Mesothelial cell of epicardium (in vitro differentiated cells): ENCODE measurements around the gene RGS16. TPM values are rescaled to one million over a fixed set of nuclear protein-coding genes. Genes with fewer than 3 reads are reported as not detected.

ENCODE experiments used
- DNase-seq, 2 experiments: peaks; one replicate each; pipeline ENCODE4 v3.0.0; 2021; ENCODE audit warnings: low spot score in 2 of 2; ENCODE audit not compliant: unreplicated experiment in 2 of 2
- H3K27ac Mint-ChIP-seq: 2 replicates; pipeline ENCODE4 v1.8.0; 2021; ENCODE audit warnings: mixed read lengths
- H3K27me3 Mint-ChIP-seq: 2 replicates; pipeline ENCODE4 v1.8.0; 2021; ENCODE audit warnings: low read depth, mixed read lengths
- H3K36me3 Mint-ChIP-seq: 2 replicates; pipeline ENCODE4 v1.8.0; 2021; ENCODE audit warnings: mixed read lengths
- H3K4me1 Mint-ChIP-seq: 2 replicates; pipeline ENCODE4 v1.8.0; 2021; ENCODE audit warnings: mixed read lengths
- H3K4me3 Mint-ChIP-seq: 2 replicates; pipeline ENCODE4 v1.8.0; 2021; ENCODE audit warnings: mild to moderate bottlenecking, moderate library complexity, mixed read lengths
- H3K9me3 Mint-ChIP-seq: 2 replicates; pipeline ENCODE4 v1.8.0; 2021; ENCODE audit warnings: mixed read lengths
- total RNA-seq: library from RNA; stranded (reverse); gene quantifications from 3 replicates; pipeline ENCODE4 v1.2.1, GENCODE V29; 2021
- TF ChIP-seq, protein P1 (sequence below): fragments of 200-600 bp; sonication (generic); IDR thresholded peaks from one replicate; pipeline ENCODE4 v1.5.0; 2021; ENCODE audit warnings: antibody characterized with exemption; ENCODE audit not compliant: unreplicated experiment

The RGS16 gene
- total RNA-seq, 1 donor from 2014 or later = 0.74 TPM

GRCh38 chr1:182611326-182611725 is 7.1 kb upstream of the RGS16 start:
- Mint-ChIP-seq H3K4me3 (no peak overlapping the region), H3K4me1 (peaks cover 31% of the 10 kb centered on the region), H3K36me3 (no peaks in the 10 kb centered on the region), H3K27ac (no peak overlapping the region), H3K9me3 (no peaks in the 10 kb centered on the region), H3K27me3 (peaks cover 21% of the 10 kb centered on the region)
- TF ChIP-seq, protein P1, sequence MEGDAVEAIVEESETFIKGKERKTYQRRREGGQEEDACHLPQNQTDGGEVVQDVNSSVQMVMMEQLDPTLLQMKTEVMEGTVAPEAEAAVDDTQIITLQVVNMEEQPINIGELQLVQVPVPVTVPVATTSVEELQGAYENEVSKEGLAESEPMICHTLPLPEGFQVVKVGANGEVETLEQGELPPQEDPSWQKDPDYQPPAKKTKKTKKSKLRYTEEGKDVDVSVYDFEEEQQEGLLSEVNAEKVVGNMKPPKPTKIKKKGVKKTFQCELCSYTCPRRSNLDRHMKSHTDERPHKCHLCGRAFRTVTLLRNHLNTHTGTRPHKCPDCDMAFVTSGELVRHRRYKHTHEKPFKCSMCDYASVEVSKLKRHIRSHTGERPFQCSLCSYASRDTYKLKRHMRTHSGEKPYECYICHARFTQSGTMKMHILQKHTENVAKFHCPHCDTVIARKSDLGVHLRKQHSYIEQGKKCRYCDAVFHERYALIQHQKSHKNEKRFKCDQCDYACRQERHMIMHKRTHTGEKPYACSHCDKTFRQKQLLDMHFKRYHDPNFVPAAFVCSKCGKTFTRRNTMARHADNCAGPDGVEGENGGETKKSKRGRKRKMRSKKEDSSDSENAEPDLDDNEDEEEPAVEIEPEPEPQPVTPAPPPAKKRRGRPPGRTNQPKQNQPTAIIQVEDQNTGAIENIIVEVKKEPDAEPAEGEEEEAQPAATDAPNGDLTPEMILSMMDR = no peak
- no peak for DNase-seq

DNA sequence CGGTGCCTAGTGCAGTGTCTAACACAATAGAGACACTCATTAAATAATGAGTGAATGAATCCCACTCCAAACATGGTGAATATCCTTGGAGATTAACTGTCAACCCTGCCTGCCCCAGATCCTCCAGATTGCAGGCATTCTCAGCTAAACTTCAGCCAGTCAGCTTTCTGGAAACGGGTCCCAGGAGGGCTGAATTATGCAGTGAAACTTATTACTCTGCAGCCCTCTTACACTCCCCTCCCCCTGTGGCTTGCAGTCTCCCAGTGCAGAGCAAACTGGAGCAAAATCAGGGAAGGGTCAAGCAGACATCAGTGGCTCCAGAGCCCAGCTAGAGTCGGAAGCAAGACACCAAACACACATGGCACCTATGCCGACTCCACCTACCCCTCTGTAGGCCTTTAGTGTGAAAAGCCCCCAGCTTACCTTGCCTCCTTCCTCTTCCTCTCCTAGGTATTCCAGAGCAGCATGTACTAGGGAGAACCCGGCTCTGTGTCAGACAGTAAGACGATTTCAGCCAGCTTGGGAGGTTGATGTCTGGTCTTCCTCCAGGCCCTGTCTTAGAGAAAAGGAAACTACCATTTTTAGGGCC is 6.5 kb upstream of the RGS16 start:
- no peaks in the 10 kb centered on the region for H3K36me3 Mint-ChIP-seq
- no peaks in the 10 kb centered on the region for H3K9me3 Mint-ChIP-seq
- TF ChIP-seq, protein P1 = no peak
- no peak for DNase-seq
- peaks cover 24% of the 10 kb centered on the region for H3K4me1 Mint-ChIP-seq
- no peak overlapping the region for H3K27ac Mint-ChIP-seq
- no peak overlapping the region for H3K4me3 Mint-ChIP-seq
- peaks cover 16% of the 10 kb centered on the region for H3K27me3 Mint-ChIP-seq

DNA sequence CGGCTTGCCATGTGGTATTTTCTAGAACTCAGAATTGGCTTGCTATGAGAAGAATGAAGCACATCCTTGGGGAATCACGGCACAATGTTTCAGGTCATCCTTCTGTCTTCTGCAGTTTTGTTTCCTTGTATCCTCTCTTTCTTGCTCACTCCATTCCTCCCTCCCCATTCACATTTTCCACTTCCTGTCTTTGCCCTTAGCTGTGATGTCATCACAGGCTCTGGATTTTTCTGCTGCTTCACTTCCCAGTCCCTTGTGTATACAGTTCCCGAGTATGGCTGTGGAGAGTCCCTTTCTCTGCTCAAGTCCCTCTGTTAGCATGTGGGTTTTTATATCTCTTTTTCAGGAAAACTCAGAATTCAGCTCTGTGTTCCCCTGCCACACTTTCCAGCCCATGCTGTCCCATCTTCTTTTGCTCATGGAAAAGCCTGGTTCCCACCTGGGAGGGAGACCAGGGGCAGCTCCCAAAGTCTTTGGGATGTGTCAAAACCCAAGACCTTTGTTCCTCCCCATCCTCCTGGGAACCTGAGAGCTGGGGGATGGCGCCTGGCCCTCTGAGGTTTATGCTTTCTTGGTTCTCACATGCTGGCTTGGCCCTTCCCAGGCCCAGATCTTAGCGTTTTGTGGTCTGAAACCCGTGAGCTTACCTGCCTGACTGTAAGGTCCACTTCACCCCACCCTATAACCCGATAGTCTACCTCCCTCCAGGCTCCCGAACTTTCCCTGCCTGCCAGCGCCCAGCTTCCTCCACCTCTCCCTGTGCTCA is 4.8 kb upstream of the RGS16 start:
- Mint-ChIP-seq H3K36me3 (no peaks in the 10 kb centered on the region), H3K9me3 (no peaks in the 10 kb centered on the region), H3K27me3 (peaks cover 17% of the 10 kb centered on the region), H3K4me1 (peaks cover 20% of the 10 kb centered on the region), H3K27ac (no peak overlapping the region), H3K4me3 (no peak overlapping the region)
- TF ChIP-seq, protein P1 = no peak
- no peak for DNase-seq

- Mint-ChIP-seq H3K27ac (no peak overlapping the region), H3K36me3 (no peaks in the 10 kb centered on the region), H3K9me3 (no peaks in the 10 kb centered on the region), H3K4me3 (no peak overlapping the region), H3K27me3 (peaks cover 16% of the 10 kb centered on the region), H3K4me1 (peaks cover 21% of the 10 kb centered on the region)
- TF ChIP-seq, protein P1 = no peak
- no peak for DNase-seq
Observed at GRCh38 chr1:182608236-182608635, 4.0 kb upstream of the RGS16 start.

DNA sequence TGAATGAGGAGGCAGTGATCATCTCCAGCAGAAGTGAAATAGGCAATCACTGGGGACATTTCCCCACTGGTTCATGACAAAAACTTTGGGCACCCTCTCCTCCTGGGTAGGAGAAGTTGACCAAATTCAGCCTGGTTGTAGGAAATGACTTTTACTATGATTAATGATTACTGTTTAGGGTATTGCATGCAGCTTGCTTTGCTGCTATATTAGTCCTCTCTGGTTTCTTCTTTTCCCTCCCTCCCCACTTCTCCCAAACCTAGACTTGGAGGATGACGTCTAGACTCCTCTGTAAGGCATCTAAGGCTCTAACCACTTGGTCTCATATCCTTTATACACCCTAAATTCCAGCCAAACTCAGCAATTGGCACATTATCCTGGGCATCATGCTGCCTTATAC is 3.4 kb upstream of the RGS16 start:
- DNase-seq = no peak
- H3K27ac Mint-ChIP-seq = no peak overlapping the region
- peaks cover 16% of the 10 kb centered on the region for H3K27me3 Mint-ChIP-seq
- peaks cover 21% of the 10 kb centered on the region for H3K4me1 Mint-ChIP-seq
- no peak overlapping the region for H3K4me3 Mint-ChIP-seq
- TF ChIP-seq, protein P1 = no peak
- H3K9me3 Mint-ChIP-seq = no peaks in the 10 kb centered on the region
- H3K36me3 Mint-ChIP-seq = no peaks in the 10 kb centered on the region
